B cell (primary cell): ENCODE data around the gene ANKS1A.

Source experiments
- CTCF ChIP-seq: fragments of 200-600 bp; IDR thresholded peaks from one replicate; pipeline ENCODE4 v1.8.0; 2022; ENCODE audit warnings: antibody characterized with exemption, mild to moderate bottlenecking
- EZH2 ChIP-seq: IDR thresholded peaks from 2 replicates; pipeline ENCODE4 v1.6.1; 2012; ENCODE audit warnings: borderline replicate concordance, low read depth, mild to moderate bottlenecking, moderate library complexity, low read length; ENCODE audit not compliant: insufficient read depth, poor library complexity, severe bottlenecking

DNA sequence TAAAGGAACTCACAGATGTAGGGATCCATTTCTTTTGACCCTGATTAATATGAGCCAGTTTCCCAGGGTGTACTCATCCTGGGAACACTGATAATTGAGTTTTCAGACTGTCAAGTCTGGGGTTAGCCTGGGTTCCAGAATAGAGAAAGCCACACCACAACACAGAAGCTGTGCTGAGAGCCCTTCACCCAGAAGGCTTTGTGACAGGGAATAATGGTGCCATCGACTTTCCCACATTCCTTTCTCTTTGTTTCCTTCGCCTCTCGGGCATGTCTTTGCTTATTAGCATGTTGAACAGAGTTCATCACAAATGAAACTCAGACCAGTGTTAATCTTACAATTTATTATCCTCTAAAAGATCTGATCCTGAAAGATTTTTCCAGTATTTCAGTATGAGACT lies 157.0 kb downstream of the ANKS1A start:
- TF ChIP-seq EZH2 (no peak), CTCF (no peak)
